Stimulated activated CD4-positive, alpha-beta T cell treated with anti-CD3 and anti-CD28 coated beads, Interleukin-12 subunit alpha, Interleukin-12 subunit beta, amount 100 ng/mL, for 24 hours (primary cell): ENCODE data around the gene SP9.
"Not testable (repeated sequence)": the region's sequence is repeated elsewhere in the genome, so short reads cannot be mapped to it uniquely, and the experiment has no call there.

Source experiments
- DNase-seq, 2 experiments: peaks; one replicate each; pipeline ENCODE4 v3.0.0-alpha.2; 2020; ENCODE audit warnings: low read depth in 2 of 2

The SP9 gene

DNA sequence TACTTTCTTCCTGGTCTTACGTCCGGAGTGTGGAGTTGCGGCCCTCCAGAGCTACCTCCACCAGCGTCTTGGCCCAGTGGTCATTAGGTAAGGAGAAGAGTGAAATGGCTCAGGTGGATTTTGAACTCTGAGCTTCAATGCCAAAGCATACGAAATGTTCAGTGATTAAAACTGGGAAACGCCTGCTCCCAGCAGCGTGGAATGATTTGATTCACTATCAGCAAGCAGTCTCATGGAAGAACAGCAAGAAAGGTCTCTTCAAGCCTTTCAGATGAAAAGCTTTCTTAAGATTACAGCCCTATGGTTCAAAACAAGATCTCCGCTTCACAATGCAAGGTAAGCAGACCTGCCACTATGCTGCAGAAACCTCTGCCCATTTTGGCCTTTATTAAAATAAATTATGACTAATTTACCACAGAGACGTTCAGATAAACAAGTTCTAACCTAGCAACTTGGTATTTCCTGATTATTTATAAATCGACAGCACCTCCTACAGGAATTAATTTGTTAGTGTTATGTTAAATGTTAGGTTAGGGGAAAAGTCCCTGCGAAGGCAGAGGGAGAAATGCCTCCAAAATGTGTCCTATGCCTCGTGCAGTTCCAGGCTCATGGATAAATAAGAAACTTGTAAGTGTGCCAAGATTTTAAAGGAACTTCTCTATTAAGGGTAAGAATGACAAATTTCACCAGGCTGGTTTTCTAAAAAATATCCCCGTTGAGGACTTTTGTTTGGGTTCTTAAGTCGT, 10.1 kb downstream of the SP9 start:
- DNase-seq = no peak

DNA sequence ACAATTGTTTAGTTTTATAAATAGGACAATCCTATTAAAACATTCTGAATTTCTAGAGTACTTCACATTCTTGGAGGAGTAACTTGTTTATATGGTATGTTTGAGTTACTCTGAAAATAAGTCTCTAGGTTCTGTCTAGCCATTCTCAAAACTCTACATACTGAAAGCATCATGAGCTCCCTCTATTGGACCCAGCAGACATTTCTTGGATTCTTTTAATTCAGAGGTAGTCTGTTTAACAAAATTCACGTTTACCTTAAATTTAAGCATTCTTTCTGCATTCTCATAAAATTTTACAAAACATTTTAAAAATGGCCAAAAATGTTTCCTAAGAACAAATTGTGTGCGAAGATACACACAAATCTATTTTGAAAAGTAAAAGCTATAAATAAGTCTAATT, 15.3 kb downstream of the SP9 start:
- DNase-seq = no peak

DNA sequence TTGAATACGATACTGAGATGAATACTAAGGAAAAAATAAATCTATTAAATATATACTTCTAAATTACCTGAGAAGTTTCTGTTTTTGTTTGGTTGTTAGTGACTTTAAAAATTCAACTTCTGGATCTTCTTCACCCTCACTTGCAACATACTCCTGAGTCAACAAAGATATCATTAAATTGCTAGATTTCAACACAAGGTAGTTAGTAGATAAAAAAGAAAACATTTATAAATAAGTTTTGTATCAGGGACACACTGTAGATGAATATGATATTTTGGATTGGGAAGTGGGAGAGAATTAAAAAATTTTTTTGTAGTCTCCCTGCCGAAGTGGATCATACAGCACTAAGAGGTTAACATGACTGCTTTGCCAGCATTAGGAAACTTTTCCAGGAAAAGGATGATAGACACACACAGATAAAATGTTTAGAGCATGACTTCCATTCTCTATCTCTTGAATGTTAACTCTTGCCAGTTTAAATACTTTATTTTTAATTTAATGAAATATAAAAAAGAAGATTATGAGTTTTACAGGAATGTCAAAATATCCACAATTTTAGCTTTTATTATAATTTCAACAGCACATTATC, 15.9 kb downstream of the SP9 start:
- DNase-seq = no peak

DNA sequence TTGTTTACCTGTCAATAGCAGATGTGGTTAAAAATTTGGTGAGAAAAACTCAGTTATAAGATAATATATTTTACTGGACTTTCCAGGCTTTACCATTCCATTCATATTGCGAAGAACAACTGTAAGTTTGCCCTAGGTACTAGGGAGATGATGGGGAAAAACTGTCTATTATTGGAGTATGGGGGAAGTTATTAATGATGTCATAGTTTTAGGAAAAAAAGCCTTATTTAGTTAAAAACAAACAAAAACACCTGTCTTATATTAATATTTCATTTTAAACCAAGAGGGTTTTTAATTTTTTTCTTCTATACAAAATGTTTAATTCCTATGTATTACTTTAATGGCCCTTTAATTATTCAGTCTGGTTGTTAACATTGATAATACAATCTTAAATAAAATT, 18.2 kb downstream of the SP9 start:
- DNase-seq = no peak

DNA sequence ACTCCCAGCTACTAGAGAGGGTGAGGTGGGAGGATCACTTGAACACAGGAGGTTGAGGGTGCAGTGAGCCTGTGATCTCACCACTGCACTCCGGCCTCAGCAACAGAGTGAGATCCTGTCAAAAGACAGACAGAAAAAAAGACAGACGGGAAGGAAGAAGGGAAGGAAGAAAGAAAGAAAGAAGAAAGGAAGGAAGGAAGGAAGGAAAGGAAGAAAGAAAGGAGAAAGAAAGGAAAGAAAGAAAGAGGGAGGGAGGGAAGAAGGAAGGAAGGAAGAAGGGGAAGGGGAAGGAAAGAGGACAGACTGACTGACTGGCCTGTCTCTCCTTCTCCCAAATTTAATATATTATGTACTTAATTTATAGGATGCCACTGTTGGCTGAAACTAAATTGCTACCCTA, 21.6 kb downstream of the SP9 start:
- no peak for DNase-seq

DNA sequence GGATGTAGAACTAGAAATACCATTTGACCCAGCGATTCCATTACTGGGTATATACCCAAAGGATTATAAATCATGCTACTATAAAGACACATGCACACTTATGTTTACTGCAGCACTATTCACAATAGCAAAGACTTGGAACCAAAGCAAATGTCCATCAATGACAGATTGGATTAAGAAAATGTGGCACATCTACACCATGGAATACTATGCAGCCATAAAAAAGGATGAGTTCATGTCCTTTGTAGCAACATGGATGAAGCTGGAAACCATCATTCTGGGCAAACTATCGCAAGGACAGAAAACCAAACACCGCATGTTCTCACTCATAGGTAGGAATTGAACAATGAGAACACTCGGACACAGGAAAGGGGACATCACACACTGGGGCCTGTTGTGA, 24.9 kb downstream of the SP9 start:
- DNase-seq = not testable (repeated sequence)

DNA sequence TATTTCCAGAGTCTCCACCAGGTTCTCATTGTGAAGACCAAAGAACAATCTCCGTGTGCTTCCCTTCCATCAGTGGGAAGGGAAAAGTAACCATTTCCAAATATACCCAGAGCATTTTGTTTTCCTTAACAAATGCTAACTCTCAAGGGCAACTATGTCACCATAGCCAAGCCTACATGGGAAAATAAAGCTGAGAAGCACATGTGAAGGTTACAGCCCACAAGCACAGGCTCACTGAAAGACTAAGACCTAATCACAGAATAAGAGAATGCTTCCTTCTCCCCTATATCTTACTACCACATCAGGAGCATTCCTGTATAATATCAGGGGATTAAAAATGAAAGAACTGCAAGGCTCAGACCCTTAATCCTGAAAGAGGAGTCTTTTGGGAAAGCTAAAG, 28.2 kb downstream of the SP9 start:
- DNase-seq = no peak

DNA sequence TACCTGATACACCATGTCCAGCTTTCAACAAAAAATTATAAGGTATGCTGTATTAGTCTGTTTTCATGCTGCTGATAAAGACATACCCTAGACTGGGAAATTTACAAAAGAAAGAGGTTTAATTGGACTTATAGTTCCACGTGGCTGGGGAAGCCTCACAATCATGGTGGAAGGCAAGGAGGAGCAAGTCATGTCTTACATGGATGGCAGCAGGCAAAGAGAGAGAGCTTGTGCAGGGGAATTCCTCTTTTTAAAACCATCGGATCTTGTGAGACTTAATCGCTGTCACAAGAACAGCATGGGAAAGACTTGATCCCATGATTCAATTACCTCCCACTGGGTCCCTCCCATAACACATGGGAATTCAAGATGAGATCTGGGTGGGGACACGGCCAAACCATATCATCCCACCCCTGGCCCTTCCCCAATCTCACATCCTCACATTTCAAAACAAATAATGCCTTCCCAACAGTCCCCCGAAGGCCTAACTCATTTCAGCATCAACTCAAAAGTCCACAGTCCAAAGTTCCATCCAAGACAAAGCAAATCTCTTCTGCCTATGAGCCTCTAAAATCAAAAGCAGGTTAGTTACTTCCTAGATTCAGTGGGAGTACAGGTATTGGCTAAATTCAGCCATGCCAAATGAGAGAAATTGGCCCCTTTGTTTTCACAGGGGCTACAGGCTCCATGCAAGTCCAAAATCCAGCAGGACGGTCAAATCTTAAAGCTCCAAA, 28.9 kb downstream of the SP9 start:
- DNase-seq = not testable (repeated sequence)

DNA sequence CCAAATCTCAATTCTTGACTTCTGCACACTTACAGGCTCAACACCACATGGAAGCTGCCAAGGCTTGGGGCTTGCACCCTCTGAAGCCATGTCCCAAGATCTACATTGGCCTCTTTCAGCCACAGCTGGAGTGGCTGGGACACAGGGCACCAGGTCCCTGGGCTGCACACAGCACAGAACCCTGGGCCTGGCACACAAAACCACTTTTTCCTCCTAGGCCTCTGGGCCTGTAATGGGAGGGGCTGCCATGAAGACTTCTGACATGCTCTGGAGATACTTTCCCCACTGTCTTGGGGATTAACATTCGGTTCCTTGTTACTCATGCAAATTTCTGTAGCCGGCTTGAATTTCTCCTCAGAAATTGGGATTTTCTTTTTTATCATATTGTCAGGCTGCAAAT, 29.9 kb downstream of the SP9 start:
- DNase-seq = no peak

DNA sequence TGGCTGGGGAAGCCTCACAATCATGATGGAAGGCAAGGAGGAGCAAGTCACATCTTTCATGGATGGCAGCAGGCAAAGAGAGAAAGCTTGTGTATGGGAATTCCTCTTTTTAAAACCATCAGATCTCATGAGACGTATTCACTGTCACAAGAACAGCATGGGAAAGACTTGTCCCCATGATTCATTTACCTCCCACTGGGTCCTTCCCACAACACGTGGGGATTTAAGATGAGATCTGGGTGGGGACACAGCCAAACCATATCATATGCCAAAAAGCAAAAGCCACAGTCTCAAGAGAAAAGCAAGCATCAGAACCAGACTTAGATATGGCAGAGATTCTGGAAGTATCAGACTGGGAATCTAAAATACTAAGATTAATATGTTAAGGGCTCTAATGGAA, 30.8 kb downstream of the SP9 start:
- DNase-seq = no peak

DNA sequence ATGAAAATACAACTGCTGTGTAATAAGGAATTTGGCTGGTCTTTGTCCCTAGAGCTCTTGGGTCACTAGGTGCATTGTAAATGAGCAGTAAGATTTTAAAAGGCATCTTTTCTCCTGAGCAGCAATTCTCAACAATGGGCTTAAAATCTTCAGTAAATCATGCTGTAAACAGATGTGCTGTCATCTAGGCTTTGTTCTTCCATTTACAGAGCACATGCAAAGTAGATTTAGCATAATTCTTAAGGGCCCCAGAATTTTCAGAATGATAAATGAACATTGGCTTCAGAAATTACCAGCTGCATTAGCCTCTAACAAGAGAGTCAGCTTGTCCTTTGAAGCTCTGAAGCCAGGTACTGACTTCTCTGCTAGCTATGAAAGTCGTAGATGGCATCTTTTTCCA, 33.9 kb downstream of the SP9 start:
- DNase-seq = no peak

DNA sequence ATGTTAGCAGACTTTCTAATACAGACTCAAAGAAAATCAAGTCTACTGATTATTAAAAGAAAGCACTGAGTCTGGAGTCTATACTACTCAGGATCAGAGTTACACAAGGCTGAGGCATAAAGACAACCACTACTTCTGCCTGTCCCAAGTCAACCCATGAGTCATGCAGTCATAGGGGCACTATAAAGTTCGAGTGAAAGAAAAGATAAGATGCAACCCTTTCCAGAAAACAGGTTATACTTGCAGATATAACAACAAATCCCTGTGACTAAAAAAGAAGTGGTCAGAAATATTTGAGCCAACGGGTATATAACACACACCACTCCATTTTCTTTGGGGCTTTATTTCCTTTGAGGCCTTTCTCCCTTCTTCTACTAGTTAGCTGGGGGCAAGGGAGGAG, 42.2 kb downstream of the SP9 start:
- DNase-seq = no peak

DNA sequence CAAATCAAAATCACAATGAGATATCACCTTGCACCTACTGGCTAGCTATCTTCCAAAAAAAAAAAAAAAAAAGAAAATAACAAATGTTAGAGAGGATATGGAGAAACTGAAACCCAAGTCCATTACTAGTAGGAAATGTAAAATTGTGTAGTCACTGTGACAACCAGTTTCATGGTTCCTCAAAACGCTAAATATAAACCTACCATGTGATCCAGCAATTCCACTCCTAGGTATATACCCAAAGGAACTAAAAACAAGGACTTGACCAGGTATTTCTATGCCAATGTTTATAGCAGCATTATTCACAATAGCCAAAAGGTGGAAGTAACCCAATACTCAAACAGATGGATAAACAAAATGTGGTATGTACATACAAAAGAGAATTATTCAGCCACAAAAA, 49.0 kb downstream of the SP9 start:
- DNase-seq = no peak

DNA sequence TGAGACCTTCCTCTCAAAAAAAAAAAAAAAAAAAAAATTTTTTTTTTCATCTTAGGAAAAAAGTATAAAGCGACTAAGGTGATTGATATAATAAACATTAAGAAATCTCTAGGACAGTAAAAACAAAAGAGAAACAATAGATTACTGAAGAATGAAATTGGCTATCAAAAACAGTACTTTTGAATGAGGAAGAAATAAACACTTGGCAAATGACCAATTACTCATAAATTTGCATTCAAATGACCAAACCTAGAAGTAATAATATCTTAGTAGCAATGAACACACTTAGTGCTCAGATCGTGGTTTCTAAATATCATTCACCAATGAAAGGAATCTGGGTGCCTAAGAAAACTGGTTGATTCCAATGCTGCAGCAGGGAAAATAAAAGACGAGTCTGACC, 50.4 kb downstream of the SP9 start:
- DNase-seq = no peak
